H1 (cell line): Measurements from ENCODE around the gene IQGAP1. TPM values are rescaled to one million over a fixed set of nuclear protein-coding genes. Genes with fewer than 3 reads are reported as not detected.

Experiments used
- CTCF ChIA-PET: fragments of 300-600 bp; sonication (Branson Sonifier 250); formaldehyde crosslinking; loops from one replicate; lab custom pipeline; 2021; ENCODE audit not compliant: partially characterized antibody; lab: Charles Lee
- POLR2A ChIA-PET: fragments of 300-600 bp; sonication (Branson Sonifier 250); formaldehyde crosslinking; loops from one replicate; lab custom pipeline; 2021; ENCODE audit warnings: inconsistent platforms; ENCODE audit not compliant: partially characterized antibody; lab: Charles Lee
- DNase-seq, 2 experiments: peaks; one replicate each; pipeline versions ENCODE4 v3.0.0 to v3.0.0-alpha.2; 2010 to 2022; ENCODE audit warnings: low spot score in 2 of 2, low read depth in 1 of 2, mixed read lengths in 1 of 2
- FAIRE-seq: peaks from 2 replicates; lab custom pipeline; 2011; peaks lifted over from hg19 to GRCh38; lab: Jason Lieb, UNC
- H2AFZ ChIP-seq: 2 replicates; pipeline ENCODE4 v1.8.1; 2012; ENCODE audit warnings: low read length, inconsistent platforms
- H2AK5ac ChIP-seq: 2 replicates; pipeline ENCODE4 v1.6.1; 2013; ENCODE audit warnings: low read depth, low read length
- H2BK120ac ChIP-seq: replicated peaks from 2 replicates; pipeline ENCODE3; 2013; ENCODE audit warnings: low read depth, low read length, inconsistent platforms
- H2BK12ac ChIP-seq: 2 replicates; pipeline ENCODE4 v1.6.1; 2013; ENCODE audit warnings: low read depth, low read length
- H2BK15ac ChIP-seq: 2 replicates; pipeline ENCODE4 v1.6.1; 2013; ENCODE audit warnings: low read length
- H2BK20ac ChIP-seq: 2 replicates; pipeline ENCODE4 v1.6.1; 2013; ENCODE audit warnings: low read length
- H2BK5ac ChIP-seq: 2 replicates; pipeline ENCODE4 v1.6.1; 2013; ENCODE audit warnings: low read depth, low read length
- H3K14ac ChIP-seq: 2 replicates; pipeline ENCODE4 v1.6.1; 2013; ENCODE audit warnings: inconsistent platforms; ENCODE audit not compliant: insufficient read length
- H3K18ac ChIP-seq: 2 replicates; pipeline ENCODE4 v1.6.1; 2013; ENCODE audit warnings: low read length; ENCODE audit errors: extremely low read depth
- H3K23ac ChIP-seq: 2 replicates; pipeline ENCODE4 v1.6.1; 2013; ENCODE audit warnings: inconsistent platforms; ENCODE audit not compliant: insufficient read length
- H3K23me2 ChIP-seq: 2 replicates; pipeline ENCODE4 v1.6.1; 2013; ENCODE audit warnings: low read depth, low read length
- H3K27ac ChIP-seq: 2 replicates; pipeline ENCODE4 v1.6.1; 2011; ENCODE audit warnings: low read depth, low read length, inconsistent platforms
- H3K27me3 ChIP-seq, 4 experiments: replicated peaks in 1 of 4; 1 replicate in 1 of 4; 2 replicates in 3 of 4; pipeline versions ENCODE4 v1.6.1 to v1.8.1; 2011 to 2013; ENCODE audit warnings: low read length in 3 of 4, mild to moderate bottlenecking in 3 of 4, inconsistent platforms in 2 of 4, mixed read lengths in 2 of 4, moderate library complexity in 1 of 4; ENCODE audit not compliant: control insufficient read depth in 3 of 4, insufficient read depth in 3 of 4; ENCODE audit errors: extremely low read depth in 1 of 4
- H3K36me3 ChIP-seq, 4 experiments: 2 replicates each; pipeline versions ENCODE4 v1.6.1 to v1.8.1; 2011 to 2013; ENCODE audit warnings: mild to moderate bottlenecking in 4 of 4, low read length in 3 of 4, moderate library complexity in 2 of 4, control low read depth in 1 of 4, inconsistent platforms in 1 of 4; ENCODE audit not compliant: insufficient read depth in 4 of 4, control insufficient read depth in 2 of 4
- H3K4ac ChIP-seq: replicated peaks from 2 replicates; pipeline ENCODE3; 2013; ENCODE audit warnings: low read length, low read depth, mixed read lengths, inconsistent platforms; ENCODE audit not compliant: insufficient read length
- H3K4me1 ChIP-seq, 4 experiments: replicated peaks in 1 of 4; 1 replicate in 1 of 4; 2 replicates in 3 of 4; pipeline versions ENCODE4 v1.6.1 to v1.8.1; 2011 to 2013; ENCODE audit warnings: low read length in 3 of 4, inconsistent platforms in 2 of 4, mixed read lengths in 1 of 4; ENCODE audit not compliant: insufficient read depth in 4 of 4, control insufficient read depth in 3 of 4
- H3K4me2 ChIP-seq, 2 experiments: 2 replicates each; pipeline versions ENCODE4 v1.6.1 to v1.8.1; 2011 to 2013; ENCODE audit warnings: low read depth in 2 of 2, low read length in 2 of 2, control low read depth in 1 of 2, inconsistent platforms in 1 of 2, mild to moderate bottlenecking in 1 of 2; ENCODE audit not compliant: insufficient read depth in 1 of 2
- H3K4me3 ChIP-seq, 4 experiments: fragments of 200-600, 300-600 bp in 1 of 4; sonication (generic), shearing (Covaris generic), sonication (Bioruptor Twin) in 1 of 4; 2 replicates each; pipeline versions ENCODE4 v1.5.1 to v1.8.1; 2011 to 2016; ENCODE audit warnings: low read length in 4 of 4, low read depth in 3 of 4, control low read depth in 2 of 4, inconsistent platforms in 2 of 4, mild to moderate bottlenecking in 2 of 4, mixed read lengths in 1 of 4, moderate library complexity in 1 of 4; ENCODE audit not compliant: insufficient read depth in 2 of 4; ENCODE audit errors: extremely low read depth in 1 of 4
- H3K56ac ChIP-seq: replicated peaks from 2 replicates; pipeline ENCODE3; 2013; ENCODE audit warnings: low read depth, mild to moderate bottlenecking, mixed read lengths, low read length, inconsistent platforms; ENCODE audit not compliant: insufficient read length
- H3K79me1 ChIP-seq: 2 replicates; pipeline ENCODE4 v1.6.1; 2013; ENCODE audit warnings: low read depth, low read length, control low read depth
- H3K79me2 ChIP-seq, 2 experiments: 2 replicates each; pipeline versions ENCODE4 v1.6.1 to v1.8.1; 2012 to 2013; ENCODE audit warnings: low read length in 2 of 2, mild to moderate bottlenecking in 2 of 2, inconsistent platforms in 1 of 2; ENCODE audit not compliant: insufficient read depth in 2 of 2, control insufficient read depth in 1 of 2
- H3K9ac ChIP-seq, 4 experiments: replicated peaks in 1 of 4; 1 replicate in 1 of 4; 2 replicates in 3 of 4; pipeline versions ENCODE4 v1.6.1 to v1.8.1; 2011 to 2013; ENCODE audit warnings: low read depth in 3 of 4, low read length in 3 of 4, control low read depth in 2 of 4, mild to moderate bottlenecking in 2 of 4, moderate library complexity in 2 of 4, inconsistent platforms in 1 of 4; ENCODE audit errors: extremely low read depth in 1 of 4
- H3K9me3 ChIP-seq, 2 experiments: 2 replicates each; pipeline versions ENCODE4 v1.6.1 to v1.8.1; 2012 to 2013; ENCODE audit warnings: mild to moderate bottlenecking in 2 of 2, moderate library complexity in 2 of 2, control low read depth in 1 of 2, inconsistent platforms in 1 of 2, low read depth in 1 of 2, low read length in 1 of 2, mixed read lengths in 1 of 2; ENCODE audit not compliant: insufficient read depth in 2 of 2
- H4K20me1 ChIP-seq, 2 experiments: replicated peaks in 1 of 2; 2 replicates each; pipeline versions ENCODE3 to v1.8.1; 2011 to 2013; ENCODE audit warnings: inconsistent platforms in 2 of 2, low read length in 2 of 2, mild to moderate bottlenecking in 1 of 2; ENCODE audit not compliant: insufficient read depth in 2 of 2, control insufficient read depth in 1 of 2
- H4K5ac ChIP-seq: 2 replicates; pipeline ENCODE4 v1.6.1; 2013; ENCODE audit warnings: low read length, low read depth, mixed read lengths, inconsistent platforms; ENCODE audit not compliant: insufficient read length
- H4K8ac ChIP-seq: 2 replicates; pipeline ENCODE4 v1.8.0; 2013; ENCODE audit warnings: mild to moderate bottlenecking, moderate library complexity, low read length, inconsistent platforms; ENCODE audit not compliant: insufficient read depth; ENCODE audit errors: extremely low read depth
- H4K91ac ChIP-seq: replicated peaks from 2 replicates; pipeline ENCODE3; 2013; ENCODE audit warnings: low read length, mixed read lengths, inconsistent platforms; ENCODE audit not compliant: insufficient read length
- BACH1 ChIP-seq: IDR thresholded peaks from 2 replicates; pipeline ENCODE4 v1.6.1; 2012; ENCODE audit warnings: low read length, improper control_type of control experiment
- CHD2 ChIP-seq: IDR thresholded peaks from 2 replicates; pipeline ENCODE4 v1.6.1; 2012; ENCODE audit warnings: low read length, improper control_type of control experiment
- HDAC6 ChIP-seq: IDR thresholded peaks from one replicate; pipeline ENCODE4 v1.7.1; 2012; ENCODE audit warnings: low read depth, mild to moderate bottlenecking, inconsistent platforms, low read length, moderate library complexity
- POU5F1 ChIP-seq: IDR thresholded peaks from 2 replicates; pipeline ENCODE4 v1.6.1; 2011; ENCODE audit warnings: low read depth, mild to moderate bottlenecking, low read length, moderate library complexity
- TAF1 ChIP-seq: IDR thresholded peaks from 2 replicates; pipeline ENCODE4 v1.6.1; 2011; ENCODE audit warnings: mild to moderate bottlenecking, low read depth, low read length
- ZNF274 ChIP-seq: IDR thresholded peaks from 2 replicates; pipeline ENCODE4 v1.7.0; 2012; ENCODE audit warnings: low read length, borderline replicate concordance; ENCODE audit errors: extremely low read depth
- WGBS, 2 experiments: shearing (Covaris generic) in 1 of 2; methylation state at CpG; one replicate each; pipeline versions ENCODE4 v1.1.6 to v1.1.7; 2013 to 2015; ENCODE audit warnings: low lambda C conversion rate in 2 of 2, mixed read lengths in 2 of 2, inconsistent platforms in 1 of 2, low coverage in 1 of 2, missing lambda C conversion rate in 1 of 2; ENCODE audit not compliant: insufficient replicate concordance in 2 of 2, insufficient coverage in 1 of 2, insufficient read length in 1 of 2; ENCODE audit errors: extremely low coverage in 1 of 2, missing lambda C conversion rate in 1 of 2; 5-methylcytosine and 5-hydroxymethylcytosine counted together
- polyA plus RNA-seq, 7 experiments: library from polyadenylated mRNA; depleted of rRNA in 3 of 7; stranded (reverse) in 5 of 7; unstranded in 2 of 7; fragments of >200 nt in 5 of 7; fragments of 200-250 nt in 2 of 7; gene quantifications; 1 replicate in 5 of 7; 2 replicates in 1 of 7; 4 replicates in 1 of 7; pipeline versions ENCODE4 v1.2.1 to v1.2.3, GENCODE V29; 2011 to 2013; ENCODE audit warnings: missing spikeins in 2 of 7, mixed read lengths in 2 of 7
- total RNA-seq: library from RNA; stranded (reverse); fragmentation: NEBNext Ultra II Directional; extraction: Animal tissue kit (Norgen Biotek cat#: 25700); gene quantifications from 2 replicates; pipeline ENCODE4 v1.2.1, GENCODE V29; 2021
- TF ChIP-seq, protein P1 (sequence below): IDR thresholded peaks from 2 replicates; pipeline ENCODE4 v1.6.1; 2012; ENCODE audit warnings: inconsistent platforms
- TF ChIP-seq, protein P2 (sequence below): IDR thresholded peaks from 2 replicates; pipeline ENCODE4 v1.6.1; 2011; ENCODE audit warnings: low read length, improper control_type of control experiment
- TF ChIP-seq, protein P3 (sequence below), 3 experiments: IDR thresholded peaks; 1 replicate in 2 of 3; 2 replicates in 1 of 3; pipeline versions ENCODE4 v1.5.1 to v1.6.1; 2011; ENCODE audit warnings: low read length in 3 of 3, mild to moderate bottlenecking in 3 of 3, inconsistent platforms in 2 of 3, low read depth in 1 of 3, moderate library complexity in 1 of 3; ENCODE audit not compliant: insufficient read depth in 1 of 3; ENCODE audit errors: control extremely low read depth in 1 of 3

Gene IQGAP1
- total and polyA plus RNA-seq, 2 of the 8 experiments (the other 6 are each of a cell fraction or from before 2014, with no cell fraction given) = 56.0 to 138 TPM

DNA sequence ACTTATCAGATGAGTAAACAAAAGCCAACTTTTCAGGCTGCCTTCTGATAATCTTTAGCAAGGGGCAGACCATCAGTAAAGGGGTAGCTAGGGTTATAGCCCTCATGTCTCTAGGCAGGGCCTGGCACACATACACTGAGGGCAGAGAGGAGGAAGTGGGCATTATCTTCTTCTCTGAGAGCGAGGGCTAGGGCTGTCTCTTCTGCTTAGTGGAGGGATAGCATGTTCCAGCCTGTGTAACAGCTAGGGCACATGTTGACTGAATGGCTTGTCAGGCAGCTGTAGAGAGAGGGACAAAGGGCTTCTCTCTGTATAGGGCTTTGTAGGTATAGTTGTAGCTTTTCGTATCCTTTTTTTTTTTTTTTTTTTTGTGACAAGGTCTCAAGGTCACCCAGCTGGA, 159.5 kb downstream of the IQGAP1 start:
- Histone ChIP-seq H3K36me3 (no peaks in the 10 kb centered on the region), H3K9ac (no peak overlapping the region), H3K9me3 (no peaks in the 10 kb centered on the region), H3K27me3 (no peaks in the 10 kb centered on the region), H2BK120ac (no peak overlapping the region), H3K56ac (no peak overlapping the region), H3K4me3 (no peak overlapping the region), H4K8ac (no peak overlapping the region), H2AFZ (no peak overlapping the region), H3K27ac (no peak overlapping the region), H3K79me2 (no peaks in the 10 kb centered on the region), H2AK5ac (no peak overlapping the region), H2BK20ac (no peak overlapping the region), H3K4ac (no peak overlapping the region), H2BK12ac (no peak overlapping the region), H3K79me1 (no peaks in the 10 kb centered on the region), H2BK5ac (no peak overlapping the region), H4K91ac (no peak overlapping the region), H3K18ac (no peak overlapping the region), H3K23me2 (no peaks in the 10 kb centered on the region), H3K4me1 (no peaks in the 10 kb centered on the region), H4K20me1 (no peaks in the 10 kb centered on the region), H3K23ac (no peak overlapping the region), H3K4me2 (no peak overlapping the region), H4K5ac (no peak overlapping the region), H2BK15ac (no peak overlapping the region), H3K14ac (no peak overlapping the region)
- DNase-seq (no peak), FAIRE-seq (no peak)
- CTCF ChIA-PET = interaction anchor here (0.7 to 0.8 kb wide), 2 partner anchors 8 to 123 kb away, joined by 4 read pairs; no protein-coding TSS in a partner anchor
- POLR2A ChIA-PET = no interaction called here
- 67% methylated on average over 1 of the region's 2 CpGs; no CpG with 5 or more reads in 1 of the 2 experiments for WGBS, 2 experiments
- TF ChIP-seq POU5F1 (no peak), BACH1 (no peak), HDAC6 (no peak), ZNF274 (no peak), TAF1 (no peak), CHD2 (no peak)
- TF ChIP-seq, protein P1, sequence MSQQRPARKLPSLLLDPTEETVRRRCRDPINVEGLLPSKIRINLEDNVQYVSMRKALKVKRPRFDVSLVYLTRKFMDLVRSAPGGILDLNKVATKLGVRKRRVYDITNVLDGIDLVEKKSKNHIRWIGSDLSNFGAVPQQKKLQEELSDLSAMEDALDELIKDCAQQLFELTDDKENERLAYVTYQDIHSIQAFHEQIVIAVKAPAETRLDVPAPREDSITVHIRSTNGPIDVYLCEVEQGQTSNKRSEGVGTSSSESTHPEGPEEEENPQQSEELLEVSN = no peak
- TF ChIP-seq, protein P2, sequence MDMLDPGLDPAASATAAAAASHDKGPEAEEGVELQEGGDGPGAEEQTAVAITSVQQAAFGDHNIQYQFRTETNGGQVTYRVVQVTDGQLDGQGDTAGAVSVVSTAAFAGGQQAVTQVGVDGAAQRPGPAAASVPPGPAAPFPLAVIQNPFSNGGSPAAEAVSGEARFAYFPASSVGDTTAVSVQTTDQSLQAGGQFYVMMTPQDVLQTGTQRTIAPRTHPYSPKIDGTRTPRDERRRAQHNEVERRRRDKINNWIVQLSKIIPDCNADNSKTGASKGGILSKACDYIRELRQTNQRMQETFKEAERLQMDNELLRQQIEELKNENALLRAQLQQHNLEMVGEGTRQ = no peak
- TF ChIP-seq, protein P3, sequence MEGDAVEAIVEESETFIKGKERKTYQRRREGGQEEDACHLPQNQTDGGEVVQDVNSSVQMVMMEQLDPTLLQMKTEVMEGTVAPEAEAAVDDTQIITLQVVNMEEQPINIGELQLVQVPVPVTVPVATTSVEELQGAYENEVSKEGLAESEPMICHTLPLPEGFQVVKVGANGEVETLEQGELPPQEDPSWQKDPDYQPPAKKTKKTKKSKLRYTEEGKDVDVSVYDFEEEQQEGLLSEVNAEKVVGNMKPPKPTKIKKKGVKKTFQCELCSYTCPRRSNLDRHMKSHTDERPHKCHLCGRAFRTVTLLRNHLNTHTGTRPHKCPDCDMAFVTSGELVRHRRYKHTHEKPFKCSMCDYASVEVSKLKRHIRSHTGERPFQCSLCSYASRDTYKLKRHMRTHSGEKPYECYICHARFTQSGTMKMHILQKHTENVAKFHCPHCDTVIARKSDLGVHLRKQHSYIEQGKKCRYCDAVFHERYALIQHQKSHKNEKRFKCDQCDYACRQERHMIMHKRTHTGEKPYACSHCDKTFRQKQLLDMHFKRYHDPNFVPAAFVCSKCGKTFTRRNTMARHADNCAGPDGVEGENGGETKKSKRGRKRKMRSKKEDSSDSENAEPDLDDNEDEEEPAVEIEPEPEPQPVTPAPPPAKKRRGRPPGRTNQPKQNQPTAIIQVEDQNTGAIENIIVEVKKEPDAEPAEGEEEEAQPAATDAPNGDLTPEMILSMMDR (IDR thresholded peaks at IDR 0.05; ENCODE audit: control extremely low read depth in 1 of 3, insufficient read depth in 1 of 3, low read depth in 1 of 3, low read length in 3 of 3) = no peak
